ENCODE measurements around the gene ATXN7L1.
"Not testable (repeated sequence)": the region's sequence is repeated elsewhere in the genome, so short reads cannot be mapped to it uniquely, and the experiment has no call there.

DNA sequence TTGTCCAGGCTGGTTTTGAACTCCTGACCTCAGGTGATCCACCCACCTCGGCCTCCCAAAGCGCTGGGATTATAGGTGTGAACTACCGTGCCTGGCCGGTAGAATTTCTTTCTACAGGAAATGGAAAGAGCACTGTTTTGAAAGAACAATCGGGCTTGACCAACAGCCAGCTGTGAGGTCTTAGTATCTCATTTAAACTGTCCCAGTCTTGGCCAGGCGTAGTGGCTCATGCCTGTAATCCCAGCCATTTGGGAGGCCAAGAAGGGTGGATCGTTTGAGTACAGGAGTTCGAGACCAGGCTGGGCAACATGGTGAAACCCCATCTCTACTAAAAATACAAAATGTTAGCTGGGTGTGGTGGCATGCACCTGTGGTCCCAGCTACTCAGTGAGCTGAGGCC, 277.3 kb downstream of the ATXN7L1 start:
- TF ChIP-seq, protein P1, sequence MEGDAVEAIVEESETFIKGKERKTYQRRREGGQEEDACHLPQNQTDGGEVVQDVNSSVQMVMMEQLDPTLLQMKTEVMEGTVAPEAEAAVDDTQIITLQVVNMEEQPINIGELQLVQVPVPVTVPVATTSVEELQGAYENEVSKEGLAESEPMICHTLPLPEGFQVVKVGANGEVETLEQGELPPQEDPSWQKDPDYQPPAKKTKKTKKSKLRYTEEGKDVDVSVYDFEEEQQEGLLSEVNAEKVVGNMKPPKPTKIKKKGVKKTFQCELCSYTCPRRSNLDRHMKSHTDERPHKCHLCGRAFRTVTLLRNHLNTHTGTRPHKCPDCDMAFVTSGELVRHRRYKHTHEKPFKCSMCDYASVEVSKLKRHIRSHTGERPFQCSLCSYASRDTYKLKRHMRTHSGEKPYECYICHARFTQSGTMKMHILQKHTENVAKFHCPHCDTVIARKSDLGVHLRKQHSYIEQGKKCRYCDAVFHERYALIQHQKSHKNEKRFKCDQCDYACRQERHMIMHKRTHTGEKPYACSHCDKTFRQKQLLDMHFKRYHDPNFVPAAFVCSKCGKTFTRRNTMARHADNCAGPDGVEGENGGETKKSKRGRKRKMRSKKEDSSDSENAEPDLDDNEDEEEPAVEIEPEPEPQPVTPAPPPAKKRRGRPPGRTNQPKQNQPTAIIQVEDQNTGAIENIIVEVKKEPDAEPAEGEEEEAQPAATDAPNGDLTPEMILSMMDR (conservative IDR thresholded peaks at IDR 0.05; ENCODE audit: low read depth, low read length) = not testable (repeated sequence)
- not testable (repeated sequence) for TF ChIP-seq RFX5 (IDR thresholded peaks at IDR 0.05; ENCODE audit: low read depth, low read length); POLR2A (IDR thresholded peaks at IDR 0.05; ENCODE audit: low read depth, low read length); SMC3 (IDR thresholded peaks at IDR 0.05; ENCODE audit: low read depth, low read length); MAFK (IDR thresholded peaks at IDR 0.05; ENCODE audit: low read depth, low read length); CEBPB (IDR thresholded peaks at IDR 0.05; ENCODE audit: low read depth, low read length); NFE2L2 (IDR thresholded peaks at IDR 0.05; ENCODE audit: low read depth, low read length); RAD21 (IDR thresholded peaks at IDR 0.05; ENCODE audit: low read length); MAZ (IDR thresholded peaks at IDR 0.05; ENCODE audit: borderline replicate concordance, low read depth, low read length); CHD1 (IDR thresholded peaks at IDR 0.05; ENCODE audit: low read depth, low read length)

All from IMR-90 (cell line).